ENCODE measurements around the gene IER3IP1. TPM values are rescaled to one million over a fixed set of nuclear protein-coding genes. Genes with fewer than 3 reads are reported as not detected.
A peak's percentile ranks its signal among the peaks of the same experiment; 100 is the strongest.

IER3IP1 gene
- total and polyA plus RNA-seq, 2 of the 13 experiments (the other 11 are each of a cell fraction or from before 2014, with no cell fraction given) = 18.7 to 26.1 TPM

DNA sequence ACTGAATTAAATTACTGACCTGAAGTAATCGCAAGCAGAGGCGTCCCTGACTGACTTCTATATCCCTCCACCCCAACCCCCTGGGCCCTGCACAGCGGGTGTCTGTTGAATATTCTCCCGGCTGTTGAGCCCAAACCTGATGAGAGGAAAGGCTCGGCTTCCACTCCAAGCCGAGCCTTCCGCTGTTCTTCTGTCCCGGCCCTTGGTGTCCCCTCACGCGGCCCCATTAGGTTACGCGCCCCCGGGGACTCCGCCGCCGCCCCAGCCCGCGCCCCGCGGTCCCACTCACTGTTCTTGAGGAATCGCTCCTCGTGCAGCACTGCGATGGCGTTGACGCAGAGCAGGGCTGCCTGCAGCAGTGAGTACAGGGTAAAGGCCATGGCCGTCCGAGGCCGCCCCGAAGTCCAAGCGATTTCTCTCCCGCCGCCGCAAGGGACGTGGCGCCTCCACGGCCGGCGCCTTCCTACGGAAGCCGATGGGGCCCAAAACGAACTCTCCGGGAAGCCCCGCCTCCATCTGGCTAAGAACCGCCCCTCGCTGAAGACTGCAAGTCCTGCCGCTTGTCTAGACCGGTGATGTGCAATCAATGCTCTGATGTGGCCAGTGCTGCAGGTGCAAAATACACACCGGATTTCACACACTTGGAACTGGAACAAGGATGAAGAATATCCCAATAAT, at the start of gene IER3IP1 (continued):
- TF ChIP-seq ZBTB25 (CRISPR knock-in tag; IDR thresholded peaks at IDR 0.05) (peak; percentile 45; the same call in 1 of the 2 replicates), TMF1 (CRISPR knock-in tag; IDR thresholded peaks at IDR 0.05; ENCODE audit: low read depth) (0 out of 2 replicates have a peak, but pooled peaks have one; percentile 76), FOSL2 (CRISPR knock-in tag; IDR thresholded peaks at IDR 0.05) (peak; percentile 44; the same call in 1 of the 2 replicates), RARG (CRISPR knock-in tag; IDR thresholded peaks at IDR 0.05; ENCODE audit: low read depth) (no peak), BORCS8-MEF2B (CRISPR knock-in tag; IDR thresholded peaks at IDR 0.05) (peak; percentile 91), KLF16 (CRISPR knock-in tag; IDR thresholded peaks at IDR 0.05) (peak in 1 of 2 experiments; percentile 32; a peak in 1 of 4 replicates), SAP130 (CRISPR knock-in tag; IDR thresholded peaks at IDR 0.05; ENCODE audit: low read depth) (peak; percentile 92), MEF2D (CRISPR knock-in tag; IDR thresholded peaks at IDR 0.05) (peak; percentile 69; the same call in 1 of the 2 replicates), TEAD3 (CRISPR knock-in tag; optimal IDR thresholded peaks at IDR 0.05; ENCODE audit: borderline replicate concordance) (peak; percentile 9), CSRNP1 (CRISPR knock-in tag; IDR thresholded peaks at IDR 0.05) (peak; percentile 36; the same call in 1 of the 2 replicates), ZNF639 (CRISPR knock-in tag; conservative IDR thresholded peaks at IDR 0.05) (0 out of 2 replicates have a peak, but pooled peaks have one; percentile 37), ZNF558 (CRISPR knock-in tag; IDR thresholded peaks at IDR 0.05; ENCODE audit: borderline replicate concordance) (peak; percentile 77; the same call in 1 of the 2 replicates)
- TF ChIP-seq, protein P1, sequence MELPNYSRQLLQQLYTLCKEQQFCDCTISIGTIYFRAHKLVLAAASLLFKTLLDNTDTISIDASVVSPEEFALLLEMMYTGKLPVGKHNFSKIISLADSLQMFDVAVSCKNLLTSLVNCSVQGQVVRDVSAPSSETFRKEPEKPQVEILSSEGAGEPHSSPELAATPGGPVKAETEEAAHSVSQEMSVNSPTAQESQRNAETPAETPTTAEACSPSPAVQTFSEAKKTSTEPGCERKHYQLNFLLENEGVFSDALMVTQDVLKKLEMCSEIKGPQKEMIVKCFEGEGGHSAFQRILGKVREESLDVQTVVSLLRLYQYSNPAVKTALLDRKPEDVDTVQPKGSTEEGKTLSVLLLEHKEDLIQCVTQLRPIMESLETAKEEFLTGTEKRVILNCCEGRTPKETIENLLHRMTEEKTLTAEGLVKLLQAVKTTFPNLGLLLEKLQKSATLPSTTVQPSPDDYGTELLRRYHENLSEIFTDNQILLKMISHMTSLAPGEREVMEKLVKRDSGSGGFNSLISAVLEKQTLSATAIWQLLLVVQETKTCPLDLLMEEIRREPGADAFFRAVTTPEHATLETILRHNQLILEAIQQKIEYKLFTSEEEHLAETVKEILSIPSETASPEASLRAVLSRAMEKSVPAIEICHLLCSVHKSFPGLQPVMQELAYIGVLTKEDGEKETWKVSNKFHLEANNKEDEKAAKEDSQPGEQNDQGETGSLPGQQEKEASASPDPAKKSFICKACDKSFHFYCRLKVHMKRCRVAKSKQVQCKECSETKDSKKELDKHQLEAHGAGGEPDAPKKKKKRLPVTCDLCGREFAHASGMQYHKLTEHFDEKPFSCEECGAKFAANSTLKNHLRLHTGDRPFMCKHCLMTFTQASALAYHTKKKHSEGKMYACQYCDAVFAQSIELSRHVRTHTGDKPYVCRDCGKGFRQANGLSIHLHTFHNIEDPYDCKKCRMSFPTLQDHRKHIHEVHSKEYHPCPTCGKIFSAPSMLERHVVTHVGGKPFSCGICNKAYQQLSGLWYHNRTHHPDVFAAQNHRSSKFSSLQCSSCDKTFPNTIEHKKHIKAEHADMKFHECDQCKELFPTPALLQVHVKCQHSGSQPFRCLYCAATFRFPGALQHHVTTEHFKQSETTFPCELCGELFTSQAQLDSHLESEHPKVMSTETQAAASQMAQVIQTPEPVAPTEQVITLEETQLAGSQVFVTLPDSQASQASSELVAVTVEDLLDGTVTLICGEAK (IDR thresholded peaks at IDR 0.05) = no peak
- TF ChIP-seq, protein P1 (CRISPR knock-in tag; IDR thresholded peaks at IDR 0.05) = peak; percentile 66; the same call in 1 of the 2 replicates
